ENCODE measurements around the gene POLR2E. TPM values are rescaled to one million over a fixed set of nuclear protein-coding genes. Genes with fewer than 3 reads are reported as not detected.

POLR2E gene
- polyA plus RNA-seq, 1 donor: 130 TPM

GRCh38 chr19:1093330-1093729, 1.8 kb downstream of the POLR2E start:
- peaks cover 8% of the 10 kb centered on the region for H3K9me3 ChIP-seq (ENCODE audit: control insufficient read depth, low read depth, low read length)
- H3K27me3 ChIP-seq (ENCODE audit: control insufficient read depth, insufficient read depth, low read length): no peaks in the 10 kb centered on the region
- DNase-seq: no peak
- WGBS (ENCODE audit: insufficient coverage, low lambda C conversion rate): no CpG with 5 or more reads among the region's 15 CpGs
- H3K4me3 ChIP-seq (ENCODE audit: low read length): no peak overlapping the region
- no peak overlapping the region for H3K27ac ChIP-seq (ENCODE audit: low read length)
- peaks cover 27% of the 10 kb centered on the region for H3K4me1 ChIP-seq (ENCODE audit: control insufficient read depth, insufficient read depth, low read length)
- peaks cover 42% of the 10 kb centered on the region for H3K36me3 ChIP-seq (ENCODE audit: control insufficient read depth, insufficient read depth, low read length)

- Histone ChIP-seq H3K27ac (ENCODE audit: low read length) (no peak overlapping the region), H3K4me3 (ENCODE audit: low read length) (no peak overlapping the region), H3K4me1 (ENCODE audit: control insufficient read depth, insufficient read depth, low read length) (peaks cover 17% of the 10 kb centered on the region), H3K9me3 (ENCODE audit: control insufficient read depth, low read depth, low read length) (peaks cover 8% of the 10 kb centered on the region), H3K27me3 (ENCODE audit: control insufficient read depth, insufficient read depth, low read length) (no peaks in the 10 kb centered on the region), H3K36me3 (ENCODE audit: control insufficient read depth, insufficient read depth, low read length) (peaks cover 52% of the 10 kb centered on the region)
- DNase-seq: no peak
- WGBS (ENCODE audit: insufficient coverage, low lambda C conversion rate): no CpG with 5 or more reads among the region's 27 CpGs
These were observed 3.5 kb downstream of the POLR2E start for GRCh38 chr19:1091544-1092175.

DNA sequence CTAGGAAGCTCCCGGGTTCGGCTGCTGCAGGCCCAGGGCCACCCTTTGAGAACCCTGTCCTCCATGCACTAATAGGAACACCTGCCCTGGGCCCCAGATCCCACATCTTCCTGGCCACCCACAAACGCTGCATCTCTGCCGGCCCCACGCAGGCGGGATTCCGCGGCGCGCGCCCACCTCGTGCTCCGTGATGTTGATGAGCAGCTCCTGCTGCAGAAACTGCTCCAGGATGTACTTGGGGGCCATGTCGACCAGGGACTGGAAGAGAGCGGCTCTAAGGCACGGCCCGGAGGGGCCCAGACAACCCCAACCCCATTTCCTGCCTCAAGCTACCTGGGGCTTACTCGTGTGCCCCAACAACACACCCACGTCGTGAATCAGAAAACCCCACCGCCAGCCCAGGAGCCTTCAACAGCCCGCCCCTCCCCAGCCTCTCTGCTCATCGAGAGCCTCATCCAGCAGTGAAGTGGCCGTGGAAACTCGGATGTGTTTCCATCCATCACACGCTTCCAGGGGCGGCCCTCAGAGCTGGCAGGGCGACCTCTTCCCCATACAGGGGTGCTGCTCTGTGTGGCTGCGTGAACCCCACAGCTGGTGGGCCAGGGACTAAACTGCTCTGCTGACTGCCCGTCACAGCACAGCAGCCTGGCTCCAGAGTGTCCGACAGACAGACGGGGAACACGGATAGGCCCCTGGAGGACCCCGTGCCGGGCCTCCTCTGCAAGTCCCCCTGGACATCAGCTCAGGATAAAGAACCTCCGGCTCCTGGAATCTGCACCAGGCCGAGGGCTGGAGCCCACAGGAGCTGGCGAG, 4.2 kb downstream of the POLR2E start:
- Histone ChIP-seq H3K4me3 (ENCODE audit: low read length) (no peak overlapping the region), H3K27ac (ENCODE audit: low read length) (no peak overlapping the region), H3K27me3 (ENCODE audit: control insufficient read depth, insufficient read depth, low read length) (no peaks in the 10 kb centered on the region), H3K9me3 (ENCODE audit: control insufficient read depth, low read depth, low read length) (peaks cover 9% of the 10 kb centered on the region), H3K4me1 (ENCODE audit: control insufficient read depth, insufficient read depth, low read length) (peaks cover 17% of the 10 kb centered on the region), H3K36me3 (ENCODE audit: control insufficient read depth, insufficient read depth, low read length) (peaks cover 58% of the 10 kb centered on the region)
- no peak for DNase-seq
- WGBS (ENCODE audit: insufficient coverage, low lambda C conversion rate): no CpG with 5 or more reads among the region's 38 CpGs

DNA sequence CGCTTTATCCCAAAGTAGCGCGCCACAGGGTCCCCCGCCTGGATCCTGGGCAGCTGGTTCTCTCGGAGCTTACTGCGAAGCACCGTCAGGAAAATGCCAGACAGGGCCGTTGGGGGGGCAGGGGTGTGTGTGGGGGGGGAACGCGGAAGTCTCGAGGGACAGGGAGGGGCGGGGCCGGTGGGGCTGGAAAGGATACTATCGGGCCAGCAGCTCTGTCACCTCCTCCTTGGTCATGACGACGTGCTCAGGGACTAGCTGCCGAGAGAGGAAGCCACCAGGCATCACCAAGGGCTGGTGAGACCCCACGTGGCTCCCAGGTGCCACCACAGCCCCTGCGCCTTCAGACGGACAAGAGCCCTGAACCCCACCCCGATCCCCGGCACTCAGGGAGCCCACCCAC, 5.3 kb downstream of the POLR2E start:
- Histone ChIP-seq H3K27ac (ENCODE audit: low read length) (no peak overlapping the region), H3K27me3 (ENCODE audit: control insufficient read depth, insufficient read depth, low read length) (no peaks in the 10 kb centered on the region), H3K4me1 (ENCODE audit: control insufficient read depth, insufficient read depth, low read length) (peaks cover 11% of the 10 kb centered on the region), H3K36me3 (ENCODE audit: control insufficient read depth, insufficient read depth, low read length) (peaks cover 63% of the 10 kb centered on the region), H3K4me3 (ENCODE audit: low read length) (no peak overlapping the region), H3K9me3 (ENCODE audit: control insufficient read depth, low read depth, low read length) (peaks cover 13% of the 10 kb centered on the region)
- no peak for DNase-seq
- WGBS (ENCODE audit: insufficient coverage, low lambda C conversion rate): no CpG with 5 or more reads among the region's 22 CpGs

GRCh38 chr19:1089126-1089771, 5.9 kb downstream of the POLR2E start:
- peaks cover 63% of the 10 kb centered on the region for H3K36me3 ChIP-seq (ENCODE audit: control insufficient read depth, insufficient read depth, low read length)
- no peak overlapping the region for H3K27ac ChIP-seq (ENCODE audit: low read length)
- no peaks in the 10 kb centered on the region for H3K27me3 ChIP-seq (ENCODE audit: control insufficient read depth, insufficient read depth, low read length)
- whole genome bisulfite sequencing (ENCODE audit: insufficient coverage, low lambda C conversion rate): no CpG with 5 or more reads among the region's 32 CpGs
- peaks cover 13% of the 10 kb centered on the region for H3K9me3 ChIP-seq (ENCODE audit: control insufficient read depth, low read depth, low read length)
- no peak overlapping the region for H3K4me3 ChIP-seq (ENCODE audit: low read length)
- H3K4me1 ChIP-seq (ENCODE audit: control insufficient read depth, insufficient read depth, low read length): peaks cover 13% of the 10 kb centered on the region
- no peak for DNase-seq

- no peak for DNase-seq
- H3K4me3 ChIP-seq (ENCODE audit: low read length): no peak overlapping the region
- no peak overlapping the region for H3K27ac ChIP-seq (ENCODE audit: low read length)
- H3K4me1 ChIP-seq (ENCODE audit: control insufficient read depth, insufficient read depth, low read length): peaks cover 13% of the 10 kb centered on the region
- H3K27me3 ChIP-seq (ENCODE audit: control insufficient read depth, insufficient read depth, low read length): no peaks in the 10 kb centered on the region
- H3K9me3 ChIP-seq (ENCODE audit: control insufficient read depth, low read depth, low read length): peaks cover 13% of the 10 kb centered on the region
- WGBS (ENCODE audit: insufficient coverage, low lambda C conversion rate): no CpG with 5 or more reads among the region's 27 CpGs
- peaks cover 59% of the 10 kb centered on the region for H3K36me3 ChIP-seq (ENCODE audit: control insufficient read depth, insufficient read depth, low read length)
These were observed 6.7 kb downstream of the POLR2E start for GRCh38 chr19:1088416-1089010.

DNA sequence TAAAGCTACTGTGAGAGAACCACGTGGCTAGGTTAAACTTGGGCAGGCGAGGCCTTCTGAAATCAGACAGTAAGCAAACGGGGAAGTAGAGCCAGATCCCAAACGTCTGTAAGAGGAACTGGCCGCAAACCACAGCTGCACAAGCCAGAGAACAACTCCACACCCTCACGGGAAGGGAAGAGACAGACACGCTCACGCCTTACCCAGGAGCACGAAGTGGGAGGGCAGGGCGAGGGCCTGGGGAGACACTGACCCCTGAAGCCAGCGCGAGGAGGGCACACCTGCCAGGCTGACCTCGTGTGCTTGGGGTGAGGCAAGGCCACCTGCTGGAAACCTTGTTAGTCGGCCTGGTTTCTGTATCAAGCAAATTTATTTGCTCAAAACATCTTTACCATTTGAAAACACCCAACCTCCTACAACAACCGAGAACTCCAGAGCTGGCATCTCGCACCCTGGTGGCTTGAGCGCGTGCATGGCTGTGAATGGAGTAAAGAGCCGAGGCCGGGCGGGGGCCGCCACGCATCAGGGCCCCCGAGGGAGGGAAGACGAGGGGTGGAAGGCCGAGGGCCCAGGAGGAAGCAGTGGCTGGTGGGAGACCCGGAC, 7.3 kb downstream of the POLR2E start:
- H3K27ac ChIP-seq (ENCODE audit: low read length): no peak overlapping the region
- H3K9me3 ChIP-seq (ENCODE audit: control insufficient read depth, low read depth, low read length): peaks cover 13% of the 10 kb centered on the region
- peaks cover 53% of the 10 kb centered on the region for H3K36me3 ChIP-seq (ENCODE audit: control insufficient read depth, insufficient read depth, low read length)
- WGBS (ENCODE audit: insufficient coverage, low lambda C conversion rate): 50% methylated on average over 2 of the region's 27 CpGs
- no peak overlapping the region for H3K4me3 ChIP-seq (ENCODE audit: low read length)
- no peak for DNase-seq
- H3K27me3 ChIP-seq (ENCODE audit: control insufficient read depth, insufficient read depth, low read length): no peaks in the 10 kb centered on the region
- H3K4me1 ChIP-seq (ENCODE audit: control insufficient read depth, insufficient read depth, low read length): peaks cover 15% of the 10 kb centered on the region

DNA sequence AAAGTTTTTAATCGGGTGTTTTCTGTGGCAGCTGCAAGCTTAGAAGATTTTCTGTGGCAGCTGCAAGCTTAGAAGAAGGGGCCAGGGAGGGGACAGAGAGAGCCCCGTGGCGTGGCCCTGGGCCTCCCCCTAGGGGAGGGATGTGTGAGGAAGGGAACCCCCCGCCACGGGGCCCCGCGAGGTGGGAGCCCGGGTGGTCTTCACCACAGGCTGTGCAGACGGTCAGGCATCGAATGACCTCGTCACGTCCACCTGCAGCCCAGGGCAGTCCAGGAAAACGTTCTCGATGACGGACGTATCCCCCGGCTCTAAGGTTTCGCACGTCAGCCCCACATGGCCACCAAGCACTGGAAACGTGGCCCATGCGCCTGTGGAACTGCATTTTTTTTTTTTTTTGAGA, 8.6 kb downstream of the POLR2E start:
- no CpG with 5 or more reads among the region's 21 CpGs for whole genome bisulfite sequencing (ENCODE audit: insufficient coverage, low lambda C conversion rate)
- H3K36me3 ChIP-seq (ENCODE audit: control insufficient read depth, insufficient read depth, low read length): peaks cover 46% of the 10 kb centered on the region
- peaks cover 19% of the 10 kb centered on the region for H3K4me1 ChIP-seq (ENCODE audit: control insufficient read depth, insufficient read depth, low read length)
- DNase-seq: no peak
- H3K27me3 ChIP-seq (ENCODE audit: control insufficient read depth, insufficient read depth, low read length): no peaks in the 10 kb centered on the region
- peaks cover 14% of the 10 kb centered on the region for H3K9me3 ChIP-seq (ENCODE audit: control insufficient read depth, low read depth, low read length)
- H3K4me3 ChIP-seq (ENCODE audit: low read length): no peak overlapping the region
- no peak overlapping the region for H3K27ac ChIP-seq (ENCODE audit: low read length)

- peaks cover 39% of the 10 kb centered on the region for H3K36me3 ChIP-seq (ENCODE audit: control insufficient read depth, insufficient read depth, low read length)
- no peak for DNase-seq
- H3K4me1 ChIP-seq (ENCODE audit: control insufficient read depth, insufficient read depth, low read length): peaks cover 21% of the 10 kb centered on the region
- H3K27me3 ChIP-seq (ENCODE audit: control insufficient read depth, insufficient read depth, low read length): peaks cover 5% of the 10 kb centered on the region
- WGBS (ENCODE audit: insufficient coverage, low lambda C conversion rate): no CpG with 5 or more reads among the region's 38 CpGs
- H3K4me3 ChIP-seq (ENCODE audit: low read length): no peak overlapping the region
- H3K9me3 ChIP-seq (ENCODE audit: control insufficient read depth, low read depth, low read length): peaks cover 22% of the 10 kb centered on the region
- no peak overlapping the region for H3K27ac ChIP-seq (ENCODE audit: low read length)
These were observed 9.3 kb downstream of the POLR2E start for GRCh38 chr19:1085676-1086442.

Measured in large intestine (tissue), 3 donors.